Islet of Langerhans (tissue), 1 donor: ENCODE measurements around the gene CNTFR.
"Not testable (repeated sequence)": the region's sequence is repeated elsewhere in the genome, so short reads cannot be mapped to it uniquely, and the experiment has no call there.

Experiments
- FAIRE-seq: peaks from one replicate; lab custom pipeline; 2011; peaks lifted over from hg19 to GRCh38; lab: Jason Lieb, UNC

Gene CNTFR

GRCh38 chr9:34554211-34555001, 35.1 kb downstream of the CNTFR start:
- no peak for FAIRE-seq

DNA sequence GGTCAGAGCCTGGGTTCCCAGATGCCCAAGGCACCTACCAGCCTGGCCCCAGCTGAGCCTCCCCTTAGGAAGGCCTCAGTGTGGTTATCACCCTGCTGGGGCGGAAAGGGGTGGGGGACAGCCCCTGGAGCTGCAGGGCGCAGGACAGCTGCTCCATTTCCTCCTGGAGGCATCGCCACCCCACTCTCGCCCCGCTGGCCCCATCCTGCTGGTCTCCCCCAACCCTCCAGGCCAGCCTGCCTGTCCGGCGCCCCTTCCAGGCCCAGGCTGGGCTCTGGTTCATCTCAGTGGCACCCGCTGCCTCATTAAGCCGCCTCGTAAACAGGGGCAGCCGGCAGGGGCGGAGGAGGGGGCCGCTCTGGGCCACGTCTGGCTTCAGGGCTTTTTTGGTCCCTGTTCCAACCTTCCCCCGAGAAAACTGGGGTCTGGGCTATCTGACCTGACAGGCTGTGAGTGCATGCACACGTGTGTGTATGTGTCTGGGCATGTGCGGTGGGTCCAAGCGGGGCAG, 36.0 kb downstream of the CNTFR start:
- no peak for FAIRE-seq

DNA sequence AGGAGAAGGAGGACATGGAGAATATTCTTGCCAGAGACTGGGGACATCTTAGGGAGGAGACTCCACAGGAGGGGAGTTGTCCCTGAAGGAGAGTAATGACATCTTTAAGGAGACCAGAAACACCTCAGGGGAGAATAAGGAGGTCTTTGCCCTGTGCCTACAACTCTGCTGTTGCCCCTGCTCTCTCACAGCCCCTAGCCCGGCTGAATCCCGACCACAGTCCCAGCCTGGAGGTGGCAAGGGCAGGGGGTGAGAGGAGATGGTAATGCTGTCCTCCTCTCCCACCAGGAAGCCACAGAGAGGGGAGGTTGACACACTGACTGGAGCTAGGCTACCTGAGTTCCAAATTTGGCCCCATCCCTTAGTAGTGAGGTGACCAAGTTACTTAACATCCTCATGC, 36.5 kb downstream of the CNTFR start:
- no peak for FAIRE-seq

DNA sequence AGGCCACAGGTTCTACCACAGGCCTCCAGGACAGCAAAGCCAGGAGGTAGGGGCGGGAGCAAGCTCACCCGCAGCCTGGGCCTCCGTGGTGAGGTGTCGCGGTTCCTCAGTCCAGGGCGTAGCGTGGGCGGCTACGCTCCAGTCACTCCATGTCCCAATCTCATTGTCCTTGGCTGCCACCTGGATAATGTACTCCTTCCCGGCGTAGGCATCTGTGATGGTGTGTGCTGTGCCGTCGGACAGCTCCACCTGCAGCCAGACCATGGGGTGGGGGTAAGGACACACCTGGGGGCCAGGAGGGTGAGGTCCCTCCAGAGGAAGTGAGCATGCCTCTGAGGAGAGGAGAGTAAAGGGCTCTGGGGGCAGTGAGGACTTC, 36.9 kb downstream of the CNTFR start:
- no peak for FAIRE-seq

DNA sequence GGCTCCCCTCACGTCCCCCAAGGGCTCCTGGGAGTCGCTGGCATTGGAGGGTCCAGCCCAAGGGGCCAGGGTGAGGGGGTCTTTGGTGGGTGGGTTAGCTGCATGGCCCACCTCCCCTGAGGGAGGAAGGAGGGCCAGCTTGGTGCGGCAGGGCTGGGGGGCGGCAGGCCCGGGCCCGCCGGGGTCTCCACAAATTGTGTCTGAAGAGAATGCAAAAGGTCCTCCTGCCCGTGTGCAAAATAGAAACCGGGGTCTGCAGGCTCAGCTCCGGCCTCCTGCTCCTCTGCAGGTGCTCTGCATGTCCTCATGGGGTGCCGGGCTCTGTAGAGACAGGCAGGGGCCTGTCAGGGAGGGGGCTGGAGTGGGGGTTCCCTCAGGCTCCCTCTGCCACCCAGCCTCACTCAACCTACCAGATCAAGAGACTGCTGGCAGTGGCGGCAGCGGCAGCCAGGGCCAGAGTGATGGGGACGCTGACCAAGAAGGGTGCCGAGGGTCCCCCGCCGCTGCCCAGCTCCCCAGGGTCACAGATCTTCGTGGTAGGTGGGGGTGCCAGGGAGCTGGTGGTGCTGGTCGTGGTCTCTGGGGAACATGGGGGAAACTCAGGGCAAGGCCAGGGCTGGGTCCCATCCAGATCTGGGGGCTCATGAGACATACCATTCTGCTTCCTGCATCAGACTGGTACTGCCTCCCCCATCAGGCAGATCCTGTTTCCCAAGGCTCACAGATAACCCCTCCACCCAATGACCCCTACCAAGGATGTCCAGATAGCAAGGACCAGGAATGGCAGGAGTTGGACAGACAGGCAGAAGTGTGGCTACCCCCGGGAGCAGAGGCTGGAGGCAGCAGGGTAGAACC, 37.5 kb downstream of the CNTFR start:
- no peak for FAIRE-seq

DNA sequence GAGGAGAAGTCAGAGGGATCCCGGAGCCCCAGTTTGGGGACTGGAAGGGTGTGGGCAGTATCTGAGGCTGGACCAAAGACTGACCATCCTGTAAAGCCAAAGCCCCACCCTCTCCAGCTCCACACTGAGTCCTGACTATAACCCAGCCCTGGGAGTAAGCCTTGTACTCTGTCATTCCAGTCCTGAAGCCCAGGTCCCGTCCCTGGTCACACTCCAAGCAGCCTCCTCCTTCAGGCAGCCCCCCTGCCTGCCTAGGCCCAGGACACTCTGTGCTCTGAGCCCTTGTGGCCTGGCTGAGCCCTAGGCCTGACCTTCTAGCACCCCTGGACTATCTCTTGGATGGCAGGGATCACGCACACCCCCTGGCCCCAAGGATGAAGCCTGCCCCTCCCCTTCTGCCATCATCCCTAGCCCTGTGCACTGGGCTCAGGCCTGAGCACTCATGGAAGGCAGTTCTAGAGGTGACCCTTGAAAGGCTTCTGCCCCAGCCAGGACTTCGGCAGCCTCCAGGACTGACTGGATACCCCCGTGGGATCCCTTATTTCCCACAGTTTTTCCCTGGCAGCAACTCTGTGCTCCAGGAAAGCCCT, 38.7 kb downstream of the CNTFR start:
- FAIRE-seq: no peak

GRCh38 chr9:34550016-34550680, 39.4 kb downstream of the CNTFR start:
- no peak for FAIRE-seq

GRCh38 chr9:34549407-34549732, 40.2 kb downstream of the CNTFR start:
- no peak for FAIRE-seq

- no peak for FAIRE-seq
These were observed 41.4 kb downstream of the CNTFR start for GRCh38 chr9:34547960-34548611.

DNA sequence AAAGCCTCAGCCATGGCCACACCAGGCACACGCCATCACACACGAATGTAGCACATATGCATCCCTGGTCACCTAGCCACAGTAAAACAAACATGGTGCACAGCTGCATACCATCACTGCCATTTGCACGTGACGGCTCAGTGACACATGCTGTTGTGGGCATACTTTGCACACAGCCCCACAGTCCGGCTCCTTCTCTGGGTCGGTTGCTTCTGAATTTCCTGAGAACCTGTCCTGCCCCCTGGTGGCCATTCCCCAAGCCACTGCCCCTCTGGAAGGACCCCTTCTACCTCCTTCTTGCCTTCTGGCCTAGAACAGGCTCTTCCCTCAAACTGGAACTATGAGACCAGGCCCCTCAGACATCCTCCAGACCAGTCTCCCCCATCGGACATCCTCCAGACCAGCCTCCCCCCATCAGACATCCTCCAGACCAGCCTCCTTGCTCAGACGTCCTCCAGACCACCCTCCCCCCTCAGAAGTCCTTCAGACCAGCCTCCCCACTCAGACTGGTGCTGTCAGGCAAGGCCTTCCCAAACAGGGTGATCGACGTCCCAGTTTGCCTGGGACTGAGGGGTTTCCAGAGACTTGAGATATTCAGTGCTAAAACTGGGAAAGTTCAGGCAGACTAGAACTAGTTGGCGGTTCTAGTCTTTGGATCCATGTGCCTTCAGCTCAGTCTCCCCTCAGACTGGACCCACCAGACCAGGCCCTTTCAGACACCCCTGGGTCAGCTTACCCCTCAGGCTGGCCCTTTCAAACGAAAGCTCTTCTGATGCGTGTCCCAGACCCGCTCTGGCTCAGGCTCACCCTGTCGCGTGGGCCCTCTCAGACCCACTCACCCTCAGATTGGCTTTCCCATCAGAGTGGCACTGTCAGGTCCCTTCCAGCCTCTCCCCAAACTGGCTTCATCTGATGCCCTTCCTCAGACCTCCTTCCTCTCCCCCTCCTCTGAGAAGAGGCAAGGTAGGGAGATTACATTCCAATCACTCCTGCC, 42.4 kb downstream of the CNTFR start:
- FAIRE-seq: no peak

DNA sequence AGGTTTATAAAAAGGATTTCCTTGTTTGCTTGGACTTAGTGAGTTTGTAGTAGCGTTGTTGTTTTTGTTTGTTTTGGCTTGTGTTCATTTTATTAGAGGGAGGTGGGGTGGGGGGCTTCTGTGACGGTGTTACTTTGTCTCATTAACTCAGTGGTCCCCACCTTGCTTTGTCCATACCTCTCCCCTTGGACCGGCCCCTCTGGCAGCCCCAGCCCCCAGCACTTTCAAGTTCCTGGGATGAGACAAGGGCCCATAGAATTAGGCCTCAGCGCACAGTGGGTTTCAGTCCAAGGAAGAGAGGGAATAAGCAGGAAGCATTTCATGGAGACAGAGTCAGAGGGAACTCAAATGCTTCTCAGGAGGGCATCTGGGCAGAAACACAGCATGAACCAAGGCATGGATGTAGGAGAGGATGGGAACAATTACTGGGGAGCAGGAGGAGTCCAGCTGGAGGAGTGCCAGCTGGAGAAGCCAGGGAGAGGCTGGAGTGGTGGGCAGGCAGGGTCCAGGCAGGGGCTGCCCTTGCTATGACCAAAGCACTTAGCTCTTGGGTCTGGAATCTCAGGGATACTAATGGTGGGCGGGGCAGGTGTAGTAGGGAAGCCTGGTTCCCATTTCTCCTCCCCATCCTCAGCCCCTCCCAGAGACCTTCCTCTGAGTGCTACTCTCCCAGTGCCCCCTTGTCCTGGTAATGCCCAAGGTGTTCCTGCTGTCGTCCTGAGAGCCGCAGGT, 43.3 kb downstream of the CNTFR start:
- FAIRE-seq: no peak

DNA sequence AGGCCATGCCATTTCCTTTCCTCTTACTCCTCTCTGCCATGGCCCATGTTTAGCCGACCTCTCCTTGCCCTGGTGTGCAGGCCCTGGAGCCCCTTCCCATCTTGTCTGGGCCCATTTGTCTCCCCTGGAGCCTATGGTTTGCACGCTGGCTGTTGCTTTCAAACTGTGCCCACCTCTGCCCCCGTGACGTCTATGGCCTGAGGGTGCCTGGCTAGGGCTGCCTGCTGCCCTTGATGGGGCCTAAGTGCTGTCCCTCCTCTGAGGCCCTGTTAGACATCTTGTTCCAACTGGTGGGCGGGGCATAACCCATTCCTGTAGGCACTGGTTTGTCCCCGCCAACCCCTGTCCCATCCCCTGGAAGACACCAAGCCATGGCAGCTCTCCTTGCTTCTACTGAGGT, 44.0 kb downstream of the CNTFR start:
- no peak for FAIRE-seq

DNA sequence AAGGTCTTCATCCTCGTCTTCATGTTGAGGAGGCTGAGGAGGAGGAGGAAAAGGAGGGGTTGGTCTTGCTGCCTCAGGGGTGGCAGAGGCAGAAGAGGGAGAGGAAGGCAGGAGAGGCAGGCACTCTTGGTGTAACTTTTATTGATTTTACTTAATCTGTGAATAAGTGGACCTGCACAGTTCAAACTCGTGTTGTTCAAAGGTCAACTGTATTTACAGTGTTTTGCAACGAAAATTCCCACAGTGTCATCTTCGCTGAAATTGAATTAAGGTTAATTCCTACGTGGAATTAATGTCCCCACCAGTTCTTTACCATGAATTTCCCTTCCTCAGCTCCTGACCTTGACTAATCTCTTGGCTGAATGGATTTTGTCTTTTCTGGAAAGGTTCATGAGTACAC, 45.5 kb downstream of the CNTFR start:
- no peak for FAIRE-seq

DNA sequence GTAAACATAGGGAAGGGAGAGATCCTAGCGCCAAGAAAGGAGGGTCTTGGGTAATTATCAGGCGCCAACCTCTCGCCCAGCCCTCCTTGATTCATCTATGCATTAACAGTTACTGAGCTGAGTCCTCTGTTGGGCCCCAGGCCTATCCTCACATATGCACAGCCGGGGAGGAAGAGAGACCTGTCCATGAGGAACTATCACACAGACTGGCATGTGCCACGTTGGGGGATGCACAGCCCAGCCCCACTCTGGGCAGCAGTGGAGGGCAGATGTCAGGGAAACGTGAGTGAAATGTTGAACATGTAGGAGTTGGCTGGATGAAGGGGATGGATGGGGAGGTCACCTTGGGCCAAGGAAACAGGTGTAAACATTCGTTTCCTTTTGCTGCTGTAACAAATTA, 48.0 kb downstream of the CNTFR start:
- no peak for FAIRE-seq

DNA sequence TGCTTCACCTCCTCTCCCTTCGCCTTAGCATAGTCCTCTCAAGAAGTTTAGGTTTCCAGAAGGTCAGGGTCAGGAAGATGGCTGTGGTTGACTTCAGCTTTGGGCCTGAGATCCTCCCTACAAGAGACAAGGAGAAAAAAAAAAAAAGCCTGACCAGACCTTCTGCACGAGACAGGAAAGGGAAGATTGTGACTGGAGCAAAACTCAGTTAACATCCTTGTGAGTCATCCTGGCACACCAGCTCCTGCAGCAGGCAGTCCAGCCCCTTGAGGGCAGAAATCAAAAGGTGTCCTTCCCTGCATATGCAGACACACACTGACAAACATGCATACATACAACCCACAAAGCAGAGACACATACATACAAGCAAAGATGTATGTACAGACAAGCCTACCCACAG, 48.7 kb downstream of the CNTFR start:
- FAIRE-seq: no peak

- FAIRE-seq: no peak
These were observed 52.8 kb downstream of the CNTFR start for GRCh38 chr9:34536685-34537084.

DNA sequence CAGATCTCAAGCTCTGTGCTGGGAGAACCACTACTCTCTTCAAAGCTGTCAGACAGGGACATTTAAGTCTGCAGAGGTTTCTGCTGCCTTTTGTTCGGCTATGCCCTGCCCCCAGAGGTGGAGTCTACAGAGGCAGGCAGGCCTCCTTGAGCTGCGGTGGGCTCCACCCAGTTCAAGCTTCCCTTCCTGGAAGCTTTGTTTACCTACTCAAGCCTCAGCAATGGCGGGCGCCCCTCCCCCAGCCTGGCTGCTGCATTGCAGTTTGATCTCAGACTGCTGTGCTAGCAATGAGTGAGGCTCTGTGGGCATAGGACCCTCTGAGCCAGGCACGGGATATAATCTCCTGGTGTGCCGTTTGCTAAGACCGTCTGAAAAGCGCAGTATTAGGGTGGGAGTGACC, 57.5 kb downstream of the CNTFR start:
- not testable (repeated sequence) for FAIRE-seq

DNA sequence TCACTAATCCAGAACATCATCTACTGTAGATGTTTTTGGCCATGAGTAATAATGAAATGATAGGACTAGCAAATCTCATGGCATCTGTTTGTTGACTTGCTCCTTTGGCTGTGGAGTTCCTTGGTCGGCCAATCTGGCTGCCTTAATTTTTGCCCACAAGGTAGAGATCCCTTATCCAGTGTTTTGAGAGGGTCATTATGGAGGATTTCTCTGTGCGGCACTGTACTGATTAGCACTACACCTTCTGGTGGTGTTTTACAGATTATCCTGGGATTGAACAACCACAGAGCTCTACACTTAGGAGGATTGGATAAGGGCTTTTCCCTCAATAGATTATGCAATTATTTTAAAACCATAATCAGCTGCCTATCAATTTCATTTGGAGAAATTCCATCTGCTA, 63.5 kb downstream of the CNTFR start:
- no peak for FAIRE-seq

DNA sequence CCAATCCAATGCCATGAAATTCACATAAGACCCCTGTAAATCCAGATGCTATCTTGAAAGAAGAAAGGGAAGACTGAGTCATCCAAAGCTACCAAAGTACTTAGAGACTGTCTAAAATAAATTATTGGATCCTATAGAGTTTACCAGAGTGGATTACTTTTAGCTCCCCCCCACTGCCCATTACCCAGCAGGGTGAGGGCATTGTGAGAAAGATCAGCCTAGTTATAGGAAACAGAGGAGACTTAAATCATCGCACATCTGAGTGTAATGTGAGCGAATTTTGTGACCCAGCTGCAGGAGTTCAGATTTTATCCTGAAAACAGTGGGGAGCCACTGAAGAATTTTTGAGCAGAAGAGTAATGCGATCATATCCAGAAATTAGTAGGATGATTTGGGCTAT, 65.2 kb downstream of the CNTFR start:
- FAIRE-seq: no peak
